ENCODE data around the gene HDAC5.
"Not testable (repeated sequence)": the region's sequence is repeated elsewhere in the genome, so short reads cannot be mapped to it uniquely, and the experiment has no call there.

The HDAC5 gene

GRCh38 chr17:44123356-44124117, at the start of gene HDAC5:
Gene HDAC5, minus strand, starts transcription at chr17:44123641. Its CDS starts 6,126 bp downstream, at chr17:44117515.
- DNase-seq (ENCODE audit: low spot score) = peak; percentile 99

GRCh38 chr17:44171931-44172455, 48.6 kb upstream of the HDAC5 start:
- DNase-seq (ENCODE audit: low spot score) = no peak

- DNase-seq (ENCODE audit: low spot score) = peak; percentile 36
Measured at GRCh38 chr17:44170499-44171201, 47.2 kb upstream of the HDAC5 start, which contains the start of gene ASB16. Gene ASB16, plus strand, starts transcription at chr17:44170704. Its CDS starts 86 bp downstream, at chr17:44170790.

GRCh38 chr17:44170135-44170498, 46.7 kb upstream of the HDAC5 start:
- DNase-seq (ENCODE audit: low spot score) = no peak

- DNase-seq (ENCODE audit: low spot score) = no peak
Measured at GRCh38 chr17:44167181-44167861, 43.9 kb upstream of the HDAC5 start.

GRCh38 chr17:44164476-44164875, 41.0 kb upstream of the HDAC5 start:
- DNase-seq (ENCODE audit: low spot score) = no peak

GRCh38 chr17:44159519-44160210, 36.2 kb upstream of the HDAC5 start:
- no peak for DNase-seq (ENCODE audit: low spot score)

- peak; percentile 33 for DNase-seq (ENCODE audit: low spot score)
Measured at GRCh38 chr17:44155488-44155887, 32.0 kb upstream of the HDAC5 start.

GRCh38 chr17:44152875-44153274, 29.4 kb upstream of the HDAC5 start:
- DNase-seq (ENCODE audit: low spot score) = no peak

GRCh38 chr17:44149750-44150329, 26.4 kb upstream of the HDAC5 start:
- DNase-seq (ENCODE audit: low spot score) = peak; percentile 49

- DNase-seq (ENCODE audit: low spot score) = not testable (repeated sequence)
Measured at GRCh38 chr17:44149066-44149465, 25.6 kb upstream of the HDAC5 start.

GRCh38 chr17:44147812-44148211, 24.4 kb upstream of the HDAC5 start:
- DNase-seq (ENCODE audit: low spot score) = no peak

GRCh38 chr17:44146375-44147346, 23.2 kb upstream of the HDAC5 start:
- no peak for DNase-seq (ENCODE audit: low spot score)

- no peak for DNase-seq (ENCODE audit: low spot score)
Measured at GRCh38 chr17:44144966-44145739, 21.7 kb upstream of the HDAC5 start.

- not testable (repeated sequence) for DNase-seq (ENCODE audit: low spot score)
Measured at GRCh38 chr17:44143921-44144320, 20.5 kb upstream of the HDAC5 start.

GRCh38 chr17:44137891-44138709, 14.7 kb upstream of the HDAC5 start:
- DNase-seq (ENCODE audit: low spot score) = no peak

GRCh38 chr17:44134752-44135568, 11.5 kb upstream of the HDAC5 start:
- DNase-seq (ENCODE audit: low spot score) = no peak

Data from D341Med (cell line).